ENCODE data around the gene ADAM12.

Gene ADAM12

DNA sequence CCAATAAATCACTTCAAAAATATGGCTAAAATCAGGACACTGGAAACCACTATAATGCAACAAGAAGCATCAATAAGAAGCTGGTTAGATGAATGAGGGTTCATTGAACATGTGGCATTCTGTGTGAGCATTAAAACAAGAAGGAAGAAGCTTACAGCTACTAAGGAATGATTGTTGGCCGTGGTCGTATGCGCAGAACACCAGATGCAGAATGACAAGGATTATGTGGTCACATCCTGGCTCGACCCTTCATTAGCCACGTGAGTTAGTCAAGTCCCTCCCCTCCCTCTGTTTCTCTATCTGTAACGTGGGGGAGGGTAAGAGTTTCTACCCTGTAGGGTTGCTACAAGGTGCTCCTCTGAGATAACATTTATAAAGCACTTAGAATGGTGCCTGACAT, 174.3 kb downstream of the ADAM12 start:
- H3K79me1 ChIP-seq (ENCODE audit: low read length) = no peaks in the 10 kb centered on the region
- no CpG with 5 or more reads among the region's 6 CpGs for WGBS (ENCODE audit: extremely low coverage, insufficient coverage, insufficient read length)

DNA sequence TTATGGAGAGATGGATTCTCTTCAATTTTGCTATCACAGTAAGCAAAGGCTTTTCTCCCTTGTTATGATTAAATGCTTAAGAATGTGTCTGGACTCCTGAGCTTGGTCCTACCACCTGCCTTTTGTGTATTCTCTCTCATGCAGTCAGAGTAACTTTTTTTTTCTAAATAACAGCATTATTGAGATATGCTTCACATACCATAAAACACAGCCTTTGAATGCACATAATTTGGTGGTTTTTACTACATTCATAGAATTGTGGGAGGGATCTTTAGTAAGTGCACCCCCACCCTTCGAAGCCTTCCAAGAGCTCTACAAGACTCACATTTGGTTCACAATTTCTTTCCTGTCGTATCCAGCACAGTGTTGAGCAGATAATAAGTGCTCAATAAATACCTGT, 175.5 kb downstream of the ADAM12 start:
- no peak overlapping the region for H3K23ac ChIP-seq (ENCODE audit: low read length)
- H2AFZ ChIP-seq (ENCODE audit: insufficient read depth, low read length, poor library complexity) = no peak overlapping the region
- H3K4me1 ChIP-seq (ENCODE audit: control insufficient read depth in 1 of 2, insufficient read depth in 2 of 2, low read length in 2 of 2) = no peaks in the 10 kb centered on the region
- no peak overlapping the region for H4K12ac ChIP-seq (ENCODE audit: low read depth, low read length)
- no peak overlapping the region for H3K9ac ChIP-seq (ENCODE audit: low read length)
- H3K18ac ChIP-seq (ENCODE audit: low read length) = no peak overlapping the region
- no peak overlapping the region for H3K27ac ChIP-seq (ENCODE audit: low read depth, low read length)
- no CpG with 5 or more reads among the region's 2 CpGs for WGBS (ENCODE audit: extremely low coverage, insufficient coverage, insufficient read length)
- H2BK120ac ChIP-seq (ENCODE audit: insufficient read depth, low read length, poor library complexity) = no peak overlapping the region
- H3K79me2 ChIP-seq (ENCODE audit: control insufficient read depth, insufficient read depth, low read length, poor library complexity) = no peaks in the 10 kb centered on the region
- no peak overlapping the region for H3K4me2 ChIP-seq (ENCODE audit: low read length)
- no peak overlapping the region for H4K8ac ChIP-seq (ENCODE audit: low read depth, low read length)
- peak in 1 of 2 donors; percentile 54 for DNase-seq
- H3K14ac ChIP-seq (ENCODE audit: low read length) = no peak overlapping the region
- no peak overlapping the region for H4K91ac ChIP-seq (ENCODE audit: low read depth, low read length)
- H2BK12ac ChIP-seq (ENCODE audit: low read length) = no peak overlapping the region
- no peaks in the 10 kb centered on the region for H3K27me3 ChIP-seq (ENCODE audit: insufficient read depth, low read length)
- H3K4me3 ChIP-seq (ENCODE audit: low read depth, low read length) = no peak overlapping the region
- H2BK5ac ChIP-seq (ENCODE audit: low read depth, low read length, poor library complexity) = no peak overlapping the region
- H3K79me1 ChIP-seq (ENCODE audit: low read length) = no peaks in the 10 kb centered on the region
- H3K9me3 ChIP-seq (ENCODE audit: insufficient read depth, low read depth, low read length) = peaks cover 3% of the 10 kb centered on the region
- H3K36me3 ChIP-seq (ENCODE audit: control insufficient read depth in 1 of 2, insufficient read depth in 2 of 2, low read length in 2 of 2) = no peaks in the 10 kb centered on the region
- H2AK5ac ChIP-seq (ENCODE audit: low read length) = no peak overlapping the region
- no peak overlapping the region for H3K4ac ChIP-seq (ENCODE audit: low read depth, low read length)

More for the DNA sequence above, 174.3 kb downstream of the ADAM12 start:
- no peak overlapping the region for H3K14ac ChIP-seq (ENCODE audit: low read length)
- no peak overlapping the region for H4K91ac ChIP-seq (ENCODE audit: low read depth, low read length)
- H2AK5ac ChIP-seq (ENCODE audit: low read length) = no peak overlapping the region
- H2BK5ac ChIP-seq (ENCODE audit: low read depth, low read length, poor library complexity) = no peak overlapping the region
- no peak overlapping the region for H4K12ac ChIP-seq (ENCODE audit: low read depth, low read length)
- no peak overlapping the region for H3K4ac ChIP-seq (ENCODE audit: low read depth, low read length)
- no peaks in the 10 kb centered on the region for H3K27me3 ChIP-seq (ENCODE audit: insufficient read depth, low read length)
- H2AFZ ChIP-seq (ENCODE audit: insufficient read depth, low read length, poor library complexity) = no peak overlapping the region
- no peak overlapping the region for H3K27ac ChIP-seq (ENCODE audit: low read depth, low read length)
- DNase-seq = no peak
- no peaks in the 10 kb centered on the region for H3K36me3 ChIP-seq (ENCODE audit: control insufficient read depth in 1 of 2, insufficient read depth in 2 of 2, low read length in 2 of 2)
- no peak overlapping the region for H3K9ac ChIP-seq (ENCODE audit: low read length)
- H3K4me3 ChIP-seq (ENCODE audit: low read depth, low read length) = no peak overlapping the region
- no peak overlapping the region for H3K4me2 ChIP-seq (ENCODE audit: low read length)
- no peak overlapping the region for H2BK12ac ChIP-seq (ENCODE audit: low read length)
- peaks cover 3% of the 10 kb centered on the region for H3K9me3 ChIP-seq (ENCODE audit: insufficient read depth, low read depth, low read length)
- no peaks in the 10 kb centered on the region for H3K79me2 ChIP-seq (ENCODE audit: control insufficient read depth, insufficient read depth, low read length, poor library complexity)
- H2BK120ac ChIP-seq (ENCODE audit: insufficient read depth, low read length, poor library complexity) = no peak overlapping the region
- H3K4me1 ChIP-seq (ENCODE audit: control insufficient read depth in 1 of 2, insufficient read depth in 2 of 2, low read length in 2 of 2) = no peaks in the 10 kb centered on the region
- H4K8ac ChIP-seq (ENCODE audit: low read depth, low read length) = no peak overlapping the region
- H3K18ac ChIP-seq (ENCODE audit: low read length) = no peak overlapping the region
- no peak overlapping the region for H3K23ac ChIP-seq (ENCODE audit: low read length)

DNA sequence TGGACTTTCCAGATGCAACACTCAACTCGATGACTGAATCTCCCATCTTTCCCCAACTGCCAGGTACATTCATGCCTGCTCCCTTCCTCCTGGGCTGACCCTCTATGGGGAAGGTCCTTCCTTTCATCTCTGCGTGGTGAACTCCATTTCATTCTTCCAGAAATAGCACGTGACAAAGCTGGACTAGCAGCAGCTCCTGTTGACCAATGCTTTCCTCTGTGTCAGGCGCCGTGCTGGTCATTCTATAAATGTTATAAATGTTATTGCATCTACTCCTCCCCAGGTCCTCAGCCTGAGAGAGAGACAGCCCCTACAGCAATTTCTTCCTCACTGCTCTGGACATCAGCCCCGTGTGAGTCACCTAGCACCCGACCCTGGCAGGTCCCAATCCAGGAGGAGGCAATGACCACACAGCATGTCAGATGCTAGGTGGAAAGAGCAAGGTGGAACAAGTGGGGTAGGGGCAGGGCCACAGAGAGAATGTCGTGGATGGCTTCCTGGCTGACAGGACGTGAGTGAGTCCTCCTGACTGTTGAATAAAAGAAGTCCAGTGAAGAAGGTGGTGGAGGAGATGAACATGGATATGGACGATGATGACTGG, 178.1 kb downstream of the ADAM12 start:
- H3K9me3 ChIP-seq (ENCODE audit: insufficient read depth, low read depth, low read length) = peaks cover 2% of the 10 kb centered on the region
- H3K36me3 ChIP-seq (ENCODE audit: control insufficient read depth in 1 of 2, insufficient read depth in 2 of 2, low read length in 2 of 2) = no peaks in the 10 kb centered on the region
- H3K9ac ChIP-seq (ENCODE audit: low read length) = no peak overlapping the region
- H4K12ac ChIP-seq (ENCODE audit: low read depth, low read length) = no peak overlapping the region
- no peak overlapping the region for H3K4me3 ChIP-seq (ENCODE audit: low read depth, low read length)
- H3K27ac ChIP-seq (ENCODE audit: low read depth, low read length) = no peak overlapping the region
- no peak overlapping the region for H2BK120ac ChIP-seq (ENCODE audit: insufficient read depth, low read length, poor library complexity)
- no peak overlapping the region for H2BK5ac ChIP-seq (ENCODE audit: low read depth, low read length, poor library complexity)
- no peak overlapping the region for H3K4me2 ChIP-seq (ENCODE audit: low read length)
- peak; percentile 38 to 45 for DNase-seq
- no peaks in the 10 kb centered on the region for H3K4me1 ChIP-seq (ENCODE audit: control insufficient read depth in 1 of 2, insufficient read depth in 2 of 2, low read length in 2 of 2)
- no peak overlapping the region for H4K91ac ChIP-seq (ENCODE audit: low read depth, low read length)
- no peak overlapping the region for H2BK12ac ChIP-seq (ENCODE audit: low read length)
- H3K79me2 ChIP-seq (ENCODE audit: control insufficient read depth, insufficient read depth, low read length, poor library complexity) = no peaks in the 10 kb centered on the region
- H3K14ac ChIP-seq (ENCODE audit: low read length) = no peak overlapping the region
- no peak overlapping the region for H2AK5ac ChIP-seq (ENCODE audit: low read length)
- H3K18ac ChIP-seq (ENCODE audit: low read length) = no peak overlapping the region
- H3K4ac ChIP-seq (ENCODE audit: low read depth, low read length) = no peak overlapping the region
- H2AFZ ChIP-seq (ENCODE audit: insufficient read depth, low read length, poor library complexity) = no peak overlapping the region
- H3K79me1 ChIP-seq (ENCODE audit: low read length) = no peaks in the 10 kb centered on the region
- H3K23ac ChIP-seq (ENCODE audit: low read length) = no peak overlapping the region
- no peaks in the 10 kb centered on the region for H3K27me3 ChIP-seq (ENCODE audit: insufficient read depth, low read length)
- no CpG with 5 or more reads among the region's 10 CpGs for WGBS (ENCODE audit: extremely low coverage, insufficient coverage, insufficient read length)
- no peak overlapping the region for H4K8ac ChIP-seq (ENCODE audit: low read depth, low read length)

DNA sequence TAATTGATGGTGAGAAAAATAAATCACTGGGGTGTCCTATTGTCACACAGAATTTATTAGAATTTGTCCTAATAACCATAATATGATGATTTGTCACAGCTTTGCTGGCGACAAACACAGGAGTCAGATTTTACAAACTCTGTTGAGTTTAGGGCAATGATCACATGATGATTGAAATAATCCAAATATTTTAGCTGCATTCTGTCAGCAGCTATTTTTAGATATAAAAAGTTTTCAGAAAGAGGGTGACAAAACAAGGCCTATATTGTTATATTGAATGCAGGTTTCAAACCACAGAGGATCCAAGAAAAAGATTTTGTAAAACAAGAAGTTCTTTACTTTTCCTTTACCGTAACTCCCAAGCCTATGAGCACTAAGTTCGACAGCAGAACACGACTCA, 178.8 kb downstream of the ADAM12 start:
- no peak overlapping the region for H3K27ac ChIP-seq (ENCODE audit: low read depth, low read length)
- H2BK5ac ChIP-seq (ENCODE audit: low read depth, low read length, poor library complexity) = no peak overlapping the region
- no peak overlapping the region for H4K12ac ChIP-seq (ENCODE audit: low read depth, low read length)
- H3K9ac ChIP-seq (ENCODE audit: low read length) = no peak overlapping the region
- no peak overlapping the region for H4K91ac ChIP-seq (ENCODE audit: low read depth, low read length)
- H2BK12ac ChIP-seq (ENCODE audit: low read length) = no peak overlapping the region
- H3K27me3 ChIP-seq (ENCODE audit: insufficient read depth, low read length) = no peaks in the 10 kb centered on the region
- no peak overlapping the region for H3K18ac ChIP-seq (ENCODE audit: low read length)
- H3K4ac ChIP-seq (ENCODE audit: low read depth, low read length) = no peak overlapping the region
- H3K79me2 ChIP-seq (ENCODE audit: control insufficient read depth, insufficient read depth, low read length, poor library complexity) = no peaks in the 10 kb centered on the region
- H3K4me3 ChIP-seq (ENCODE audit: low read depth, low read length) = no peak overlapping the region
- no CpG with 5 or more reads among the region's 4 CpGs for WGBS (ENCODE audit: extremely low coverage, insufficient coverage, insufficient read length)
- no peak overlapping the region for H3K14ac ChIP-seq (ENCODE audit: low read length)
- H3K23ac ChIP-seq (ENCODE audit: low read length) = no peak overlapping the region
- H3K9me3 ChIP-seq (ENCODE audit: insufficient read depth, low read depth, low read length) = no peaks in the 10 kb centered on the region
- H2AFZ ChIP-seq (ENCODE audit: insufficient read depth, low read length, poor library complexity) = no peak overlapping the region
- no peak for DNase-seq
- no peak overlapping the region for H2AK5ac ChIP-seq (ENCODE audit: low read length)
- H3K79me1 ChIP-seq (ENCODE audit: low read length) = no peaks in the 10 kb centered on the region
- no peaks in the 10 kb centered on the region for H3K36me3 ChIP-seq (ENCODE audit: control insufficient read depth in 1 of 2, insufficient read depth in 2 of 2, low read length in 2 of 2)
- no peaks in the 10 kb centered on the region for H3K4me1 ChIP-seq (ENCODE audit: control insufficient read depth in 1 of 2, insufficient read depth in 2 of 2, low read length in 2 of 2)
- no peak overlapping the region for H3K4me2 ChIP-seq (ENCODE audit: low read length)
- no peak overlapping the region for H2BK120ac ChIP-seq (ENCODE audit: insufficient read depth, low read length, poor library complexity)
- H4K8ac ChIP-seq (ENCODE audit: low read depth, low read length) = no peak overlapping the region

Measured in trophoblast cell (in vitro differentiated cells and primary cell).